ENCODE results near the gene GSE1. TPM values are rescaled to one million over a fixed set of nuclear protein-coding genes. Genes with fewer than 3 reads are reported as not detected.

Gene GSE1
- total and polyA plus RNA-seq, 2 of the 13 experiments (the other 11 are each of a cell fraction or from before 2014, with no cell fraction given): 16.1 to 31.2 TPM

DNA sequence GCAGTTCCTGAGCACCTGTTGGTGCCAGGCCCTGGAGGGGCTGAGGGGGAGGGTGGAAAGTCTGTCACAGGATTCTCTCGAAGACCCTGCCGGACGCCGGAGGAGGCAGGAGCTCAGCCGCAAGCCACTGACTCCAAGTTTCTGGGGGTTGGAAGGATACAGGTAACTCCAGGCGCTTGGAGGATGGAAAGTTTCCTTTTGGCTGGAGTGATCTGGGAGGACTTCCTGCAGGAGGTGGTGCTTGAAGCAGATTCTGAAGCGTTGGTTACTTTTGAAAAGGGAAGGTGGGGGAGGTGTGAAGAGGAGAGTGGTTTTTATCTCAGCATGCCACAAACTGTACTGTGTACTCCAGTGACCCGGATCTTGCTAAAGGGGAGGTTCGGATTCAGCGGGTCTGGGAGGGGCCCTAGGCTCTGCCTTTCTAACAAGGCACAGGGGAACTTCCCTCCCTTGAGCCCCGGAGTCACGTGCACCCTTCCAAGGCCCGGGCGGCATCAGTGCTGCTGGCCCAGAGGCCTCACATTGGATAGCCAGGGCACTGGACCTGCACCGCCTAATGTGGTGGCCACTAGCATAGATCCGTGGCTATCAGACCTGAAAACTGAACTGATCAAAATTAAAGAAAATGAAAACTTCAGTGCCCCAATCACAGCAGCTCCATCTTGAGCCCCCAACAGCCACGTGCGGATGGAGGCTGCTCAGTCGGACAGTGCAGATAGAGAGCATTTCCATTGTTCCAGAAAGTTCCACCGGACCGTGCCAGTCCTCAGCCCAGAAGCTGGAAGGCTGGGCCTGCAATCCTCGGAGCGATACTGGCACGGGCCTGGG lies 42.2 kb upstream of the GSE1 start (continued):
- TF ChIP-seq, protein P1, sequence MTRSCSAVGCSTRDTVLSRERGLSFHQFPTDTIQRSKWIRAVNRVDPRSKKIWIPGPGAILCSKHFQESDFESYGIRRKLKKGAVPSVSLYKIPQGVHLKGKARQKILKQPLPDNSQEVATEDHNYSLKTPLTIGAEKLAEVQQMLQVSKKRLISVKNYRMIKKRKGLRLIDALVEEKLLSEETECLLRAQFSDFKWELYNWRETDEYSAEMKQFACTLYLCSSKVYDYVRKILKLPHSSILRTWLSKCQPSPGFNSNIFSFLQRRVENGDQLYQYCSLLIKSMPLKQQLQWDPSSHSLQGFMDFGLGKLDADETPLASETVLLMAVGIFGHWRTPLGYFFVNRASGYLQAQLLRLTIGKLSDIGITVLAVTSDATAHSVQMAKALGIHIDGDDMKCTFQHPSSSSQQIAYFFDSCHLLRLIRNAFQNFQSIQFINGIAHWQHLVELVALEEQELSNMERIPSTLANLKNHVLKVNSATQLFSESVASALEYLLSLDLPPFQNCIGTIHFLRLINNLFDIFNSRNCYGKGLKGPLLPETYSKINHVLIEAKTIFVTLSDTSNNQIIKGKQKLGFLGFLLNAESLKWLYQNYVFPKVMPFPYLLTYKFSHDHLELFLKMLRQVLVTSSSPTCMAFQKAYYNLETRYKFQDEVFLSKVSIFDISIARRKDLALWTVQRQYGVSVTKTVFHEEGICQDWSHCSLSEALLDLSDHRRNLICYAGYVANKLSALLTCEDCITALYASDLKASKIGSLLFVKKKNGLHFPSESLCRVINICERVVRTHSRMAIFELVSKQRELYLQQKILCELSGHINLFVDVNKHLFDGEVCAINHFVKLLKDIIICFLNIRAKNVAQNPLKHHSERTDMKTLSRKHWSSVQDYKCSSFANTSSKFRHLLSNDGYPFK (CRISPR knock-in tag; IDR thresholded peaks at IDR 0.05; ENCODE audit: borderline replicate concordance): 0 out of 2 replicates have a peak, but pooled peaks have one; percentile 8
- TF ChIP-seq PHF8 (CRISPR knock-in tag; IDR thresholded peaks at IDR 0.05) (0 out of 2 replicates have a peak, but pooled peaks have one; percentile 21), ARNT2 (CRISPR knock-in tag; IDR thresholded peaks at IDR 0.05; ENCODE audit: low read depth) (no peak), ZMYM3 (CRISPR knock-in tag; IDR thresholded peaks at IDR 0.05) (peak; percentile 70; the same call in 1 of the 2 replicates), CBX1 (IDR thresholded peaks at IDR 0.05; ENCODE audit: low read depth) (no peak), ZEB1 (IDR thresholded peaks at IDR 0.05; ENCODE audit: insufficient replicate concordance, low read depth) (no peak), ZNF660 (CRISPR knock-in tag; IDR thresholded peaks at IDR 0.05; ENCODE audit: borderline replicate concordance, low read depth) (no peak), ESRRA (CRISPR knock-in tag; IDR thresholded peaks at IDR 0.05; ENCODE audit: low read depth) (no peak)
- TF ChIP-seq, protein P2, sequence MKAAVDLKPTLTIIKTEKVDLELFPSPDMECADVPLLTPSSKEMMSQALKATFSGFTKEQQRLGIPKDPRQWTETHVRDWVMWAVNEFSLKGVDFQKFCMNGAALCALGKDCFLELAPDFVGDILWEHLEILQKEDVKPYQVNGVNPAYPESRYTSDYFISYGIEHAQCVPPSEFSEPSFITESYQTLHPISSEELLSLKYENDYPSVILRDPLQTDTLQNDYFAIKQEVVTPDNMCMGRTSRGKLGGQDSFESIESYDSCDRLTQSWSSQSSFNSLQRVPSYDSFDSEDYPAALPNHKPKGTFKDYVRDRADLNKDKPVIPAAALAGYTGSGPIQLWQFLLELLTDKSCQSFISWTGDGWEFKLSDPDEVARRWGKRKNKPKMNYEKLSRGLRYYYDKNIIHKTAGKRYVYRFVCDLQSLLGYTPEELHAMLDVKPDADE (CRISPR knock-in tag; IDR thresholded peaks at IDR 0.05): no peak
- TF ChIP-seq, protein P3, sequence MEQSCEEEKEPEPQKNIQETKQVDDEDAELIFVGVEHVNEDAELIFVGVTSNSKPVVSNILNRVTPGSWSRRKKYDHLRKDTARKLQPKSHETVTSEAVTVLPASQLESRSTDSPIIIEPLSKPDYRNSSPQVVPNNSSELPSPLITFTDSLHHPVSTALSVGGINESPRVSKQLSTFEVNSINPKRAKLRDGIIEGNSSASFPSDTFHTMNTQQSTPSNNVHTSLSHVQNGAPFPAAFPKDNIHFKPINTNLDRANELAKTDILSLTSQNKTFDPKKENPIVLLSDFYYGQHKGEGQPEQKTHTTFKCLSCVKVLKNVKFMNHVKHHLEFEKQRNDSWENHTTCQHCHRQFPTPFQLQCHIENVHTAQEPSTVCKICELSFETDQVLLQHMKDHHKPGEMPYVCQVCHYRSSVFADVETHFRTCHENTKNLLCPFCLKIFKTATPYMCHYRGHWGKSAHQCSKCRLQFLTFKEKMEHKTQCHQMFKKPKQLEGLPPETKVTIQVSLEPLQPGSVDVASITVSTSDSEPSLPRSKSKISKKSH (CRISPR knock-in tag; IDR thresholded peaks at IDR 0.05; ENCODE audit: borderline replicate concordance): 0 out of 2 replicates have a peak, but pooled peaks have one; percentile 47
- TF ChIP-seq, protein P4, sequence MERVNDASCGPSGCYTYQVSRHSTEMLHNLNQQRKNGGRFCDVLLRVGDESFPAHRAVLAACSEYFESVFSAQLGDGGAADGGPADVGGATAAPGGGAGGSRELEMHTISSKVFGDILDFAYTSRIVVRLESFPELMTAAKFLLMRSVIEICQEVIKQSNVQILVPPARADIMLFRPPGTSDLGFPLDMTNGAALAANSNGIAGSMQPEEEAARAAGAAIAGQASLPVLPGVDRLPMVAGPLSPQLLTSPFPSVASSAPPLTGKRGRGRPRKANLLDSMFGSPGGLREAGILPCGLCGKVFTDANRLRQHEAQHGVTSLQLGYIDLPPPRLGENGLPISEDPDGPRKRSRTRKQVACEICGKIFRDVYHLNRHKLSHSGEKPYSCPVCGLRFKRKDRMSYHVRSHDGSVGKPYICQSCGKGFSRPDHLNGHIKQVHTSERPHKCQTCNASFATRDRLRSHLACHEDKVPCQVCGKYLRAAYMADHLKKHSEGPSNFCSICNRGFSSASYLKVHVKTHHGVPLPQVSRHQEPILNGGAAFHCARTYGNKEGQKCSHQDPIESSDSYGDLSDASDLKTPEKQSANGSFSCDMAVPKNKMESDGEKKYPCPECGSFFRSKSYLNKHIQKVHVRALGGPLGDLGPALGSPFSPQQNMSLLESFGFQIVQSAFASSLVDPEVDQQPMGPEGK (CRISPR knock-in tag; IDR thresholded peaks at IDR 0.05): peak; percentile 28; the same call in 1 of the 2 replicates
